GM18873 (cell line): ENCODE results near the gene KNCN.

Experiments
- ATAC-seq: cut with Tn5 transposase; IDR thresholded peaks from one replicate; pipeline ENCODE4 v1.9.1; 2021; ENCODE audit warnings: mild to moderate bottlenecking, moderate library complexity, moderate number of reproducible peaks; ENCODE audit not compliant: unreplicated experiment, low FRiP score

KNCN gene

GRCh38 chr1:46510341-46510997 lies 41.0 kb downstream of the KNCN start:
- ATAC-seq, result no peak

GRCh38 chr1:46508757-46509156 lies 42.7 kb downstream of the KNCN start:
- no peak for ATAC-seq

GRCh38 chr1:46506470-46507219 lies 44.8 kb downstream of the KNCN start:
- no peak for ATAC-seq

- ATAC-seq, result no peak
These were observed 48.0 kb downstream of the KNCN start for GRCh38 chr1:46503421-46503820.

GRCh38 chr1:46501528-46501927 lies 49.9 kb downstream of the KNCN start:
- no peak for ATAC-seq

GRCh38 chr1:46497665-46498064 lies 53.8 kb downstream of the KNCN start:
- ATAC-seq, result no peak

- no peak for ATAC-seq
These were observed 54.4 kb downstream of the KNCN start for GRCh38 chr1:46497020-46497419.

GRCh38 chr1:46496505-46496904 lies 54.9 kb downstream of the KNCN start:
- no peak for ATAC-seq

GRCh38 chr1:46495778-46496177 lies 55.7 kb downstream of the KNCN start:
- no peak for ATAC-seq
